ENCODE measurements around the gene FAM76A.
"Not testable (repeated sequence)": the region's sequence is repeated elsewhere in the genome, so short reads cannot be mapped to it uniquely, and the experiment has no call there.

The FAM76A gene

GRCh38 chr1:27785781-27786455 lies 60.2 kb downstream of the FAM76A start:
- FAIRE-seq (no peak), DNase-seq (ENCODE audit: insufficient read length, low spot score) (no peak)

DNA sequence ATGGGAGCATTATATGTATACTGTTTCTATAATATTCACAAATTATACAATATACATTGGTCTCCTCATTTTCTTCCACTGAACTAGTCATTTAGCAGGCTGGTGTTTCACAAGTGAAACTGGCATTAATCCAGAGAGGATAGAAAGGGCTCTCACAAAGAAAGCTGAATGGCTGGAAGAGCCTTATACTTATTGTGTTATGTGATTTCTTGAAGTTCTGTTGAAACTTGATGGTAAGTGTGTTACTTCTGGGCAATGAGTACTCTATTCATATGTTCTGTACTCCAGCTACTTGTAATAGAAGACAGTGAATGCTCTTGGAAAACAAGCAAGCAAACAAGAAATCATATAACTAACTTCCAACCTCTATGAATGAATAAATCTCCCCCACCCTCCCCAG lies 62.1 kb downstream of the FAM76A start:
- DNase-seq (ENCODE audit: insufficient read length, low spot score), result no peak
- no peak for FAIRE-seq
- no peak for TF ChIP-seq PAX5 (IDR thresholded peaks at IDR 0.05; ENCODE audit: insufficient read depth, low read length, severe bottlenecking)
- TF ChIP-seq POLR2AphosphoS5 (IDR thresholded peaks at IDR 0.05; ENCODE audit: low read depth, low read length), result no peak
- no peak for TF ChIP-seq SPI1 (IDR thresholded peaks at IDR 0.05; ENCODE audit: low read depth, low read length)
- TF ChIP-seq POU2F2 (IDR thresholded peaks at IDR 0.05; ENCODE audit: low read depth, low read length), result no peak
- TF ChIP-seq POLR2A (IDR thresholded peaks at IDR 0.05; ENCODE audit: low read depth, low read length), result no peak
- no peak for TF ChIP-seq TAF1 (IDR thresholded peaks at IDR 0.05; ENCODE audit: low read depth, low read length)

More at GRCh38 chr1:27785781-27786455, 60.2 kb downstream of the FAM76A start:
- TF ChIP-seq POU2F2 (IDR thresholded peaks at IDR 0.05; ENCODE audit: low read depth, low read length) (no peak), POLR2AphosphoS5 (IDR thresholded peaks at IDR 0.05; ENCODE audit: low read depth, low read length) (no peak), PAX5 (IDR thresholded peaks at IDR 0.05; ENCODE audit: insufficient read depth, low read length, severe bottlenecking) (no peak), TAF1 (IDR thresholded peaks at IDR 0.05; ENCODE audit: low read depth, low read length) (no peak), SPI1 (IDR thresholded peaks at IDR 0.05; ENCODE audit: low read depth, low read length) (no peak), POLR2A (IDR thresholded peaks at IDR 0.05; ENCODE audit: low read depth, low read length) (no peak)

DNA sequence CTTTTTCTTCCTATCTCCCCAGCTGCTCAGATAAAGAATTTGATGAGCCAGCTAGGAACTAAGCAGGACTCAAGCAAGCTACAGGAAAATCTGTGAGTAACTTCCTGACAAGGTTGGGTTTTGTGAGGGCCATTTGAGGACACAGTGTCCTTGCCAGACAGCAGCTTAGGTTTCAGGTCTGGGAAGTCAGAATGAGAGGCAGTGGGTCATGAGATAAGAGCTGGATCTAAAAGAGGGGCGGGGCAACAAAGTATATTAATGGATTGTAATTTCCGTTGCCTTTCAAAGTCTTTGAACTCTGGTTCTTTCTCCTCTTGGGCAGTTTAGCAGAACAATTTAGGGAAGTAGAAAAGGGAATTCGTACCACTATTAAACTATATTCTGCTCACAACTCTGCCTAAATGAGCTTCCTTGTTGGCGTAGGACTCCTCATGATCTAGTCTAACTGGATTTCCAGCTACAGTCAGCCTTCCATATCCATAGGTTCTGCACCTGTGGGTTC lies 63.8 kb downstream of the FAM76A start:
- no peak for DNase-seq (ENCODE audit: insufficient read length, low spot score)
- TF ChIP-seq POLR2AphosphoS5 (IDR thresholded peaks at IDR 0.05; ENCODE audit: low read depth, low read length), result no peak
- TF ChIP-seq SPI1 (IDR thresholded peaks at IDR 0.05; ENCODE audit: low read depth, low read length), result no peak
- no peak for TF ChIP-seq TAF1 (IDR thresholded peaks at IDR 0.05; ENCODE audit: low read depth, low read length)
- TF ChIP-seq POU2F2 (IDR thresholded peaks at IDR 0.05; ENCODE audit: low read depth, low read length), result no peak
- TF ChIP-seq POLR2A (IDR thresholded peaks at IDR 0.05; ENCODE audit: low read depth, low read length), result no peak
- no peak for TF ChIP-seq PAX5 (IDR thresholded peaks at IDR 0.05; ENCODE audit: insufficient read depth, low read length, severe bottlenecking)
- FAIRE-seq, result no peak

GRCh38 chr1:27790270-27790669 lies 64.5 kb downstream of the FAM76A start:
- not testable (repeated sequence) for FAIRE-seq; DNase-seq (ENCODE audit: insufficient read length, low spot score)

GRCh38 chr1:27795601-27796000 lies 69.8 kb downstream of the FAM76A start:
- FAIRE-seq, result no peak
- no peak for TF ChIP-seq TAF1 (IDR thresholded peaks at IDR 0.05; ENCODE audit: low read depth, low read length)
- TF ChIP-seq POLR2AphosphoS5 (IDR thresholded peaks at IDR 0.05; ENCODE audit: low read depth, low read length), result no peak
- no peak for TF ChIP-seq SPI1 (IDR thresholded peaks at IDR 0.05; ENCODE audit: low read depth, low read length)
- no peak for TF ChIP-seq PAX5 (IDR thresholded peaks at IDR 0.05; ENCODE audit: insufficient read depth, low read length, severe bottlenecking)
- TF ChIP-seq POLR2A (IDR thresholded peaks at IDR 0.05; ENCODE audit: low read depth, low read length), result no peak
- TF ChIP-seq POU2F2 (IDR thresholded peaks at IDR 0.05; ENCODE audit: low read depth, low read length), result no peak
- DNase-seq (ENCODE audit: insufficient read length, low spot score), result no peak

DNA sequence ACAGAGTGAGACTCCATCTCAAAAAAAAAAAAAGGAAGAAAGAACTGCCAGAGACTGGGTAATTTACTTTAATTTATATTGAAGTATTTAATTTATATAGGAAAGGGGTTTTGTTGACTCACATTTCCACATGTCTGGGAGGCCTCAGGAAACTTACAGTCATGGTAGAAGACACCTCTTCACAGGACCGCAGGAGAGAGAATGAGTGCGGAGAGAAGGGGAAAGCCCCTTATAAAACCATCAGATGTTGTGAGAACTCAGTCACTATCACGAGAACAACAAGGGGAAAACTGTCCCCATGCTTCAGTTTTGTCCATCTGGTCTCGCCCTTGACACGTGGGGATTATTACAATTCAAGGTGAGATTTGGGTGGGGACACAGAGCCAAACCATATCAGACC lies 79.0 kb downstream of the FAM76A start:
- no peak for FAIRE-seq
- TF ChIP-seq SPI1 (IDR thresholded peaks at IDR 0.05; ENCODE audit: low read depth, low read length), result no peak
- no peak for TF ChIP-seq PAX5 (IDR thresholded peaks at IDR 0.05; ENCODE audit: insufficient read depth, low read length, severe bottlenecking)
- TF ChIP-seq TAF1 (IDR thresholded peaks at IDR 0.05; ENCODE audit: low read depth, low read length), result no peak
- TF ChIP-seq POLR2A (IDR thresholded peaks at IDR 0.05; ENCODE audit: low read depth, low read length), result no peak
- TF ChIP-seq POU2F2 (IDR thresholded peaks at IDR 0.05; ENCODE audit: low read depth, low read length), result no peak
- TF ChIP-seq POLR2AphosphoS5 (IDR thresholded peaks at IDR 0.05; ENCODE audit: low read depth, low read length), result no peak
- DNase-seq (ENCODE audit: insufficient read length, low spot score), result no peak

GRCh38 chr1:27806758-27807157 lies 81.0 kb downstream of the FAM76A start:
- FAIRE-seq (no peak), DNase-seq (ENCODE audit: insufficient read length, low spot score) (no peak)
- TF ChIP-seq PAX5 (IDR thresholded peaks at IDR 0.05; ENCODE audit: insufficient read depth, low read length, severe bottlenecking) (no peak), POLR2AphosphoS5 (IDR thresholded peaks at IDR 0.05; ENCODE audit: low read depth, low read length) (no peak), POLR2A (IDR thresholded peaks at IDR 0.05; ENCODE audit: low read depth, low read length) (no peak), TAF1 (IDR thresholded peaks at IDR 0.05; ENCODE audit: low read depth, low read length) (no peak), POU2F2 (IDR thresholded peaks at IDR 0.05; ENCODE audit: low read depth, low read length) (no peak), SPI1 (IDR thresholded peaks at IDR 0.05; ENCODE audit: low read depth, low read length) (no peak)

- no peak for FAIRE-seq
- TF ChIP-seq PAX5 (IDR thresholded peaks at IDR 0.05; ENCODE audit: insufficient read depth, low read length, severe bottlenecking) (no peak), POU2F2 (IDR thresholded peaks at IDR 0.05; ENCODE audit: low read depth, low read length) (no peak), TAF1 (IDR thresholded peaks at IDR 0.05; ENCODE audit: low read depth, low read length) (no peak), POLR2AphosphoS5 (IDR thresholded peaks at IDR 0.05; ENCODE audit: low read depth, low read length) (no peak), POLR2A (IDR thresholded peaks at IDR 0.05; ENCODE audit: low read depth, low read length) (no peak), SPI1 (IDR thresholded peaks at IDR 0.05; ENCODE audit: low read depth, low read length) (no peak)
- DNase-seq (ENCODE audit: insufficient read length, low spot score), result no peak
Measured at GRCh38 chr1:27807385-27807784, 81.6 kb downstream of the FAM76A start.

GRCh38 chr1:27808131-27808530 lies 82.4 kb downstream of the FAM76A start:
- DNase-seq (ENCODE audit: insufficient read length, low spot score); FAIRE-seq: not testable (repeated sequence)

DNA sequence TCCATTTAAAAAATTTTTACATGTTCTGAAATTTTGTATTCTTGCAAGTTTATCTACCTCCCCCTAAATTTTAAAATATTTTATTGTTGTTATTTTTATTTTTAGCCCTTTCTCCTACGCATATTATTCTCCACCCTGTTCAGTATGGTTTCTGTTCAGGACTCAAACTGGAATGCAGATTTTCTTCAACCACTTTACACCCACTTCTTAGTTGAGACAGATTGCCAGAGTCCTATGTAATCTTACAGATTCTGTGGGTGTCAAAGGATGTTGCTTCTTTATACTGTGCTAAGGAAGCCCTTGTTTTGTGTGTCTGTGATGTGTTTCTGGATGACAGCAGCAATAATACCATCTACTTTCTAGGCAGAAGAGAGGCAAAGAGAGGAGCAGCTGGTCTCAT lies 84.1 kb downstream of the FAM76A start:
- no peak for FAIRE-seq
- TF ChIP-seq POLR2A (IDR thresholded peaks at IDR 0.05; ENCODE audit: low read depth, low read length) (no peak), PAX5 (IDR thresholded peaks at IDR 0.05; ENCODE audit: insufficient read depth, low read length, severe bottlenecking) (no peak), TAF1 (IDR thresholded peaks at IDR 0.05; ENCODE audit: low read depth, low read length) (no peak), SPI1 (IDR thresholded peaks at IDR 0.05; ENCODE audit: low read depth, low read length) (no peak)

More for the DNA sequence above, 84.1 kb downstream of the FAM76A start:
- DNase-seq (ENCODE audit: insufficient read length, low spot score), result no peak

Data from GM12891 (cell line).